H9 (cell line): ENCODE results near the gene GALNT17. TPM values are rescaled to one million over a fixed set of nuclear protein-coding genes. Genes with fewer than 3 reads are reported as not detected.

Experiments used
- DNase-seq: peaks from one replicate; pipeline ENCODE4 v3.0.0-alpha.2; 2017
- H2AFZ ChIP-seq: one replicate; pipeline ENCODE4 v1.6.1; 2013; ENCODE audit warnings: mild to moderate bottlenecking, low read length, control low read depth, moderate library complexity
- H2AK5ac ChIP-seq: 2 replicates; pipeline ENCODE4 v1.6.1; 2013; ENCODE audit warnings: low read length, control low read depth, mixed read lengths; ENCODE audit not compliant: insufficient read length
- H2BK120ac ChIP-seq: one replicate; pipeline ENCODE4 v1.6.1; 2013; ENCODE audit warnings: low read depth, mild to moderate bottlenecking, low read length, control low read depth, inconsistent platforms; ENCODE audit not compliant: poor library complexity, severe bottlenecking
- H2BK12ac ChIP-seq: 2 replicates; pipeline ENCODE4 v1.6.1; 2013; ENCODE audit warnings: low read length, control low read depth, mixed read lengths, low read depth; ENCODE audit not compliant: insufficient read length
- H2BK15ac ChIP-seq: 2 replicates; pipeline ENCODE4 v1.6.1; 2013; ENCODE audit warnings: low read depth, low read length, control low read depth
- H2BK20ac ChIP-seq: one replicate; pipeline ENCODE4 v1.6.1; 2013; ENCODE audit warnings: low read depth, mild to moderate bottlenecking, low read length, control low read depth, inconsistent platforms; ENCODE audit not compliant: poor library complexity, severe bottlenecking
- H2BK5ac ChIP-seq: 2 replicates; pipeline ENCODE4 v1.6.1; 2013; ENCODE audit warnings: low read length, control low read depth, mixed read lengths; ENCODE audit not compliant: insufficient read length
- H3K14ac ChIP-seq: 2 replicates; pipeline ENCODE4 v1.6.1; 2013; ENCODE audit warnings: low read length, control low read depth; ENCODE audit not compliant: insufficient read depth
- H3K18ac ChIP-seq: 2 replicates; pipeline ENCODE4 v1.6.1; 2013; ENCODE audit warnings: low read depth, mild to moderate bottlenecking, mixed read lengths, low read length, control low read depth; ENCODE audit not compliant: insufficient read length
- H3K23ac ChIP-seq: 2 replicates; pipeline ENCODE4 v1.6.1; 2013; ENCODE audit warnings: low read length, control low read depth, mixed read lengths, low read depth; ENCODE audit not compliant: insufficient read length
- H3K23me2 ChIP-seq: 2 replicates; pipeline ENCODE4 v1.6.1; 2013; ENCODE audit warnings: low read depth, mild to moderate bottlenecking, mixed read lengths, low read length, control low read depth; ENCODE audit not compliant: insufficient read length, poor library complexity, severe bottlenecking
- H3K27ac ChIP-seq: 2 replicates; pipeline ENCODE4 v1.5.1; 2013; ENCODE audit warnings: low read length, control low read depth, mixed read lengths, low read depth; ENCODE audit not compliant: insufficient read length
- H3K27me3 ChIP-seq: 2 replicates; pipeline ENCODE4 v1.6.1; 2013; ENCODE audit warnings: low read length, control low read depth, inconsistent platforms; ENCODE audit not compliant: insufficient read depth
- H3K4ac ChIP-seq: 2 replicates; pipeline ENCODE4 v1.6.1; 2013; ENCODE audit warnings: low read depth, mild to moderate bottlenecking, control low read depth, inconsistent platforms, low read length, moderate library complexity
- H3K4me1 ChIP-seq: 2 replicates; pipeline ENCODE4 v1.6.1; 2013; ENCODE audit warnings: low read length, control low read depth, inconsistent platforms; ENCODE audit not compliant: insufficient read depth
- H3K4me2 ChIP-seq: 2 replicates; pipeline ENCODE4 v1.6.1; 2013; ENCODE audit warnings: low read length, control low read depth, mixed read lengths; ENCODE audit not compliant: insufficient read length, insufficient read depth
- H3K56ac ChIP-seq: 2 replicates; pipeline ENCODE4 v1.6.1; 2013; ENCODE audit warnings: low read depth, mild to moderate bottlenecking, mixed read lengths, low read length, control low read depth; ENCODE audit not compliant: insufficient read length
- H3K79me1 ChIP-seq: 2 replicates; pipeline ENCODE4 v1.6.1; 2013; ENCODE audit warnings: low read depth, mild to moderate bottlenecking, moderate library complexity, low read length, control low read depth, inconsistent platforms; ENCODE audit not compliant: insufficient read depth, poor library complexity, severe bottlenecking
- H3K79me2 ChIP-seq: 2 replicates; pipeline ENCODE4 v1.6.1; 2013; ENCODE audit warnings: low read length, control low read depth, inconsistent platforms; ENCODE audit not compliant: insufficient read depth
- H3K9ac ChIP-seq: 2 replicates; pipeline ENCODE4 v1.6.1; 2013; ENCODE audit warnings: low read length, control low read depth, mixed read lengths; ENCODE audit not compliant: insufficient read length; ENCODE audit errors: extremely low read depth
- H3K9me3 ChIP-seq: one replicate; pipeline ENCODE4 v1.6.1; 2013; ENCODE audit warnings: low read depth, low read length, inconsistent platforms; ENCODE audit not compliant: control insufficient read depth
- H3T11ph ChIP-seq: one replicate; pipeline ENCODE4 v1.6.1; 2013; ENCODE audit warnings: mild to moderate bottlenecking, low read length, control low read depth, inconsistent platforms
- H4K20me1 ChIP-seq: one replicate; pipeline ENCODE4 v1.6.1; 2013; ENCODE audit not compliant: control insufficient read depth, insufficient read length, insufficient read depth
- H4K5ac ChIP-seq: 2 replicates; pipeline ENCODE4 v1.6.1; 2013; ENCODE audit warnings: low read depth, mild to moderate bottlenecking, mixed read lengths, low read length, control low read depth; ENCODE audit not compliant: insufficient read length
- H4K8ac ChIP-seq: replicated peaks from 2 replicates; pipeline ENCODE4 v1.6.1; 2013; ENCODE audit warnings: low read length, control low read depth, mixed read lengths, low read depth; ENCODE audit not compliant: insufficient read length
- H4K91ac ChIP-seq: 2 replicates; pipeline ENCODE4 v1.6.1; 2013; ENCODE audit warnings: low read depth, mild to moderate bottlenecking, moderate library complexity, mixed read lengths, low read length, control low read depth; ENCODE audit not compliant: insufficient read length
- H3K27ac Mint-ChIP-seq, 3 experiments: 2 replicates in 2 of 3; 3 replicates in 1 of 3; pipeline ENCODE4 v1.8.0; 2020 to 2021; ENCODE audit warnings: mixed read lengths in 3 of 3, mild to moderate bottlenecking in 1 of 3, moderate library complexity in 1 of 3
- H3K27me3 Mint-ChIP-seq: 2 replicates; pipeline ENCODE4 v1.8.0; 2021; ENCODE audit warnings: low read depth, mild to moderate bottlenecking, moderate library complexity, mixed read lengths
- H3K36me3 Mint-ChIP-seq, 3 experiments: 2 replicates in 2 of 3; 3 replicates in 1 of 3; pipeline ENCODE4 v1.8.0; 2020 to 2021; ENCODE audit warnings: low read depth in 3 of 3, mixed read lengths in 3 of 3; ENCODE audit not compliant: insufficient read depth in 1 of 3
- H3K4me1 Mint-ChIP-seq, 2 experiments: 2 replicates each; pipeline ENCODE4 v1.8.0; 2020; ENCODE audit warnings: mixed read lengths in 2 of 2
- H3K4me3 Mint-ChIP-seq, 2 experiments: 2 replicates in 1 of 2; 3 replicates in 1 of 2; pipeline ENCODE4 v1.8.0; 2020 to 2021; ENCODE audit warnings: mild to moderate bottlenecking in 2 of 2, mixed read lengths in 2 of 2, moderate library complexity in 1 of 2
- H3K9me3 Mint-ChIP-seq, 2 experiments: 2 replicates in 1 of 2; 3 replicates in 1 of 2; pipeline ENCODE4 v1.8.0; 2020; ENCODE audit warnings: mild to moderate bottlenecking in 2 of 2, mixed read lengths in 2 of 2, moderate library complexity in 1 of 2
- CTCF ChIP-seq: fragments of 200-600 bp; sonication (generic); conservative IDR thresholded peaks from 3 replicates; pipeline ENCODE4 v1.8.0; 2021; ENCODE audit warnings: antibody characterized with exemption, mild to moderate bottlenecking
- WGBS: extraction: QIAGEN DNeasy Blood & Tissue Kit; methylation state at CpG from one replicate; pipeline ENCODE4 v1.1.7; 2013; ENCODE audit warnings: missing lambda C conversion rate, low lambda C conversion rate, mixed read lengths; ENCODE audit not compliant: insufficient read length; ENCODE audit errors: extremely low coverage; 5-methylcytosine and 5-hydroxymethylcytosine counted together
- total RNA-seq: library from RNA; stranded (reverse); gene quantifications from 2 replicates; pipeline ENCODE4 v1.2.1, GENCODE V29; 2021

GALNT17 gene
- total RNA-seq, 1 experiment from 2014 or later, result 43.2 TPM

GRCh38 chr7:71345117-71345884 is 213.4 kb downstream of the GALNT17 start:
- no peak overlapping the region for H2BK5ac ChIP-seq
- no peak overlapping the region for H4K8ac ChIP-seq
- no peaks in the 10 kb centered on the region for H3K9me3 ChIP-seq
- H2BK15ac ChIP-seq, result no peak overlapping the region
- H4K91ac ChIP-seq, result no peak overlapping the region
- H3K4ac ChIP-seq, result no peak overlapping the region
- H3K23ac ChIP-seq, result no peak overlapping the region
- no peak overlapping the region for H3K18ac ChIP-seq
- no peak overlapping the region for H2AFZ ChIP-seq
- no peak overlapping the region for H3K9ac ChIP-seq
- TF ChIP-seq CTCF, result no peak
- H3T11ph ChIP-seq, result no peak overlapping the region
- no peaks in the 10 kb centered on the region; the same call in 1 of the 2 replicates for H3K4me1 ChIP-seq
- H4K20me1 ChIP-seq, result no peaks in the 10 kb centered on the region
- peaks cover 12% of the 10 kb centered on the region for H3K79me2 ChIP-seq
- H3K79me1 ChIP-seq, result peaks cover 10% of the 10 kb centered on the region
- H2BK120ac ChIP-seq, result no peak overlapping the region
- H3K56ac ChIP-seq, result no peak overlapping the region
- no peak overlapping the region for H3K14ac ChIP-seq
- H3K27ac Mint-ChIP-seq, result peak overlapping the region in 1 of 3 experiments; percentile 29; a peak in 2 of 7 replicates
- H4K5ac ChIP-seq, result no peak overlapping the region
- no peaks in the 10 kb centered on the region for H3K27me3 ChIP-seq
- no peak overlapping the region for H2BK12ac ChIP-seq
- no peak for DNase-seq
- peaks cover 41 to 45% of the 10 kb centered on the region in 2 experiments for H3K4me1 Mint-ChIP-seq
- no peak overlapping the region for H3K4me3 Mint-ChIP-seq
- peaks cover 17% of the 10 kb centered on the region in 2 experiments for H3K9me3 Mint-ChIP-seq
- no peak overlapping the region for H2AK5ac ChIP-seq
- no peaks in the 10 kb centered on the region for H3K27me3 Mint-ChIP-seq
- H3K36me3 Mint-ChIP-seq, result peaks cover 28 to 39% (median 30%) of the 10 kb centered on the region in 3 experiments
- no peak overlapping the region for H3K27ac ChIP-seq
- H3K4me2 ChIP-seq, result no peak overlapping the region
- no CpG with 5 or more reads among the region's 9 CpGs for WGBS
- H2BK20ac ChIP-seq, result no peak overlapping the region
- no peaks in the 10 kb centered on the region for H3K23me2 ChIP-seq
